C4-2B (cell line): ENCODE measurements around the gene RAP1GAP.

Experiments
- ZFX ChIP-seq: fragments of 450-650 bp; IDR thresholded peaks from 2 replicates; pipeline ENCODE4 v1.6.1; 2017
- TF ChIP-seq, protein P1 (sequence below): fragments of 450-650 bp; conservative IDR thresholded peaks from 2 replicates; pipeline ENCODE4 v1.5.1; 2017; ENCODE audit warnings: mild to moderate bottlenecking

DNA sequence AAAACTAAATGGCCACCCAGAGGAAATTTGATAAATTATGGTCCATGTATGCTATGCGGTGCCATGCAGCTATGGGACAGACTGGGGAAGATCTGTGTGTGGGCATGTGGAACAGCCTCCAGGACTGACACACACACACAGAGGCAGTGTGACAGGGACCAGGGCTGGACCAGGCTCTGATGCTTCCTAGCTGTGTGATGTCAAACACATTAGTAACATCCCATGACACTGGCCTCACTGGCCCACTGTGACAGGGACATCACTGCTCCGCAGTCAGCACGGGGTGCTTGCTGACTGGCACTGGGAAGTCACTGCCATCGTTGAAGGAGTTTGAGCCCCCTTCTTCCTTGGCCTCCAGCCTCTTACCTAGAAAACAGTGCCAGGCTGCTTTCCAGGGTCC lies 13.9 kb downstream of the RAP1GAP start:
- TF ChIP-seq, protein P1, sequence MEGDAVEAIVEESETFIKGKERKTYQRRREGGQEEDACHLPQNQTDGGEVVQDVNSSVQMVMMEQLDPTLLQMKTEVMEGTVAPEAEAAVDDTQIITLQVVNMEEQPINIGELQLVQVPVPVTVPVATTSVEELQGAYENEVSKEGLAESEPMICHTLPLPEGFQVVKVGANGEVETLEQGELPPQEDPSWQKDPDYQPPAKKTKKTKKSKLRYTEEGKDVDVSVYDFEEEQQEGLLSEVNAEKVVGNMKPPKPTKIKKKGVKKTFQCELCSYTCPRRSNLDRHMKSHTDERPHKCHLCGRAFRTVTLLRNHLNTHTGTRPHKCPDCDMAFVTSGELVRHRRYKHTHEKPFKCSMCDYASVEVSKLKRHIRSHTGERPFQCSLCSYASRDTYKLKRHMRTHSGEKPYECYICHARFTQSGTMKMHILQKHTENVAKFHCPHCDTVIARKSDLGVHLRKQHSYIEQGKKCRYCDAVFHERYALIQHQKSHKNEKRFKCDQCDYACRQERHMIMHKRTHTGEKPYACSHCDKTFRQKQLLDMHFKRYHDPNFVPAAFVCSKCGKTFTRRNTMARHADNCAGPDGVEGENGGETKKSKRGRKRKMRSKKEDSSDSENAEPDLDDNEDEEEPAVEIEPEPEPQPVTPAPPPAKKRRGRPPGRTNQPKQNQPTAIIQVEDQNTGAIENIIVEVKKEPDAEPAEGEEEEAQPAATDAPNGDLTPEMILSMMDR, result no peak
- TF ChIP-seq ZFX, result no peak
